MM.1S (cell line): ENCODE measurements around the gene CCDC63.
A peak's percentile ranks its signal among the peaks of the same experiment; 100 is the strongest.

Experiments
- DNase-seq: peaks from one replicate; pipeline ENCODE4 v3.0.0-alpha.2; 2015
- H2AFZ ChIP-seq: fragments of 300-600 bp; sonication (generic); 2 replicates; pipeline ENCODE4 v1.6.0; 2016; ENCODE audit warnings: antibody characterized with exemption, low read length
- H3F3A ChIP-seq: fragments of 300-600 bp; sonication (generic); 2 replicates; pipeline ENCODE4 v1.6.1; 2016; ENCODE audit warnings: mild to moderate bottlenecking, antibody characterized with exemption, low read length, moderate library complexity, mixed read lengths; ENCODE audit not compliant: insufficient read depth
- H3K27ac ChIP-seq: fragments of 300-600 bp; sonication (generic); 2 replicates; pipeline ENCODE4 v1.5.1; 2016; ENCODE audit warnings: mild to moderate bottlenecking, low read length
- H3K27me3 ChIP-seq: fragments of 300-600 bp; sonication (generic); replicated peaks from 2 replicates; pipeline ENCODE4 v1.6.0; 2016; ENCODE audit warnings: low read length; ENCODE audit not compliant: insufficient read depth
- H3K36me3 ChIP-seq: fragments of 300-600 bp; sonication (generic); replicated peaks from 2 replicates; pipeline ENCODE4 v1.6.1; 2016; ENCODE audit warnings: mild to moderate bottlenecking, low read length, mixed read lengths; ENCODE audit not compliant: insufficient read depth
- H3K4me1 ChIP-seq: fragments of 300-600 bp; sonication (generic); 2 replicates; pipeline ENCODE4 v1.6.1; 2016; ENCODE audit warnings: low read length, mixed read lengths
- H3K4me2 ChIP-seq: fragments of 300-600 bp; sonication (generic); 2 replicates; pipeline ENCODE4 v1.6.0; 2016; ENCODE audit warnings: low read depth, low read length
- H3K4me3 ChIP-seq: fragments of 300-600 bp; sonication (generic); 2 replicates; pipeline ENCODE4 v1.5.1; 2016; ENCODE audit warnings: low read length, mixed read lengths
- H3K79me2 ChIP-seq: fragments of 300-600 bp; sonication (generic); 2 replicates; pipeline ENCODE4 v1.6.1; 2016; ENCODE audit warnings: mixed run types, low read length, mixed read lengths
- H3K9ac ChIP-seq: fragments of 300-600 bp; sonication (generic); 2 replicates; pipeline ENCODE4 v1.6.1; 2016; ENCODE audit warnings: low read length, mixed read lengths
- H3K9me2 ChIP-seq: fragments of 300-600 bp; sonication (generic); replicated peaks from 2 replicates; pipeline ENCODE4 v1.6.1; 2016; ENCODE audit warnings: mild to moderate bottlenecking, low read length, mixed read lengths; ENCODE audit not compliant: insufficient read depth
- H3K9me3 ChIP-seq: fragments of 300-600 bp; sonication (generic); replicated peaks from 2 replicates; pipeline ENCODE4 v1.6.1; 2016; ENCODE audit warnings: mild to moderate bottlenecking, low read length, mixed read lengths; ENCODE audit not compliant: insufficient read depth
- H4K20me1 ChIP-seq: fragments of 300-600 bp; sonication (generic); 2 replicates; pipeline ENCODE4 v1.6.1; 2016; ENCODE audit warnings: mild to moderate bottlenecking, low read length, moderate library complexity, mixed read lengths; ENCODE audit not compliant: insufficient read depth
- EZH2 ChIP-seq: fragments of 300-600 bp; sonication (generic); optimal IDR thresholded peaks from 2 replicates; pipeline ENCODE3; 2017; ENCODE audit warnings: low read depth, mild to moderate bottlenecking, antibody characterized with exemption, low read length, mixed read lengths
- EZH2phosphoT487 ChIP-seq: fragments of 300-600 bp; sonication (generic); IDR thresholded peaks from 2 replicates; pipeline ENCODE4 v1.6.1; 2018; ENCODE audit warnings: antibody characterized with exemption, low read length
- TF ChIP-seq, protein P1 (sequence below): fragments of 300-600 bp; sonication (generic); IDR thresholded peaks from 2 replicates; pipeline ENCODE4 v1.5.1; 2016; ENCODE audit warnings: antibody characterized with exemption, low read length, mixed read lengths

The CCDC63 gene

DNA sequence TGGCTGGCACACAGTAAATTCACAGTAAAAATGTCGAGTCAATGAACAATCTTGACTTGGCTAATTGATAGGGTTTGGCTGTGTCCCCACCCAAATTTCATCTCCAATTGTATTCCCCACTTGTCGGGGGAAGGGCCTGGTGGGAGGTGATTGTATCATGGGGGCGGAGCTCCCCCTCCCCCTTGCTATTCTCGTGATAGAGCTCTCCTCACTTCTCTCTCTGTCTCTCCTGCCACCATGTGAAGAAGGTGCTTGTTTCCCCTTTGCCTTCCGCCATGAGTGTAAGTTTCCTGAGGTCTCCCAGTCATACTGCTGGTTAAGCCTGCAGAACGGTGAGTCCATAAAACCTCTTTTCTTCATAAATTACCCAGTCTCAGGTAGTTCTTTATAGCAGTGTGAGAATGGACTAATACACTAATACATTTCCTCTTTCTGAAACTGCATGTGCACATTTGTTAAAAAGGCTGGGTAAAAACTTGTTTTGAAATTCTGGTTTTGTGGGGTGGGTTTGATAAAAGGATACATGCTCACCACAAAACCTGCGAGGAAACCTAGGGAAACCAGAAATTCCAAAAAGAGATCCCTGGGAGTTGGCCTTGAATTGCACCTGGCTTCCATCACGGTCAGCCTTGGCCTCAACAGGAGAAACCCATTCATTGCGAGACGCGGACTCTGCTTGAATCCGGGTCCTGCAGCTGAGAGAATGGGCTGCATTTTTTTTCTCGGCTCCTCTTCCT, 89.7 kb downstream of the CCDC63 start:
- Histone ChIP-seq H3K4me2 (no peak overlapping the region), H3K4me1 (no peaks in the 10 kb centered on the region), H3K27ac (no peak overlapping the region), H3K79me2 (no peaks in the 10 kb centered on the region), H3F3A (no peaks in the 10 kb centered on the region), H3K36me3 (no peaks in the 10 kb centered on the region), H3K27me3 (no peaks in the 10 kb centered on the region), H2AFZ (no peak overlapping the region), H3K4me3 (no peak overlapping the region), H4K20me1 (no peaks in the 10 kb centered on the region), H3K9me2 (no peaks in the 10 kb centered on the region), H3K9ac (no peak overlapping the region), H3K9me3 (no peaks in the 10 kb centered on the region)
- no peak for TF ChIP-seq EZH2phosphoT487
- no peak for TF ChIP-seq EZH2
- TF ChIP-seq, protein P1, sequence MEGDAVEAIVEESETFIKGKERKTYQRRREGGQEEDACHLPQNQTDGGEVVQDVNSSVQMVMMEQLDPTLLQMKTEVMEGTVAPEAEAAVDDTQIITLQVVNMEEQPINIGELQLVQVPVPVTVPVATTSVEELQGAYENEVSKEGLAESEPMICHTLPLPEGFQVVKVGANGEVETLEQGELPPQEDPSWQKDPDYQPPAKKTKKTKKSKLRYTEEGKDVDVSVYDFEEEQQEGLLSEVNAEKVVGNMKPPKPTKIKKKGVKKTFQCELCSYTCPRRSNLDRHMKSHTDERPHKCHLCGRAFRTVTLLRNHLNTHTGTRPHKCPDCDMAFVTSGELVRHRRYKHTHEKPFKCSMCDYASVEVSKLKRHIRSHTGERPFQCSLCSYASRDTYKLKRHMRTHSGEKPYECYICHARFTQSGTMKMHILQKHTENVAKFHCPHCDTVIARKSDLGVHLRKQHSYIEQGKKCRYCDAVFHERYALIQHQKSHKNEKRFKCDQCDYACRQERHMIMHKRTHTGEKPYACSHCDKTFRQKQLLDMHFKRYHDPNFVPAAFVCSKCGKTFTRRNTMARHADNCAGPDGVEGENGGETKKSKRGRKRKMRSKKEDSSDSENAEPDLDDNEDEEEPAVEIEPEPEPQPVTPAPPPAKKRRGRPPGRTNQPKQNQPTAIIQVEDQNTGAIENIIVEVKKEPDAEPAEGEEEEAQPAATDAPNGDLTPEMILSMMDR: no peak
- DNase-seq: no peak

- Histone ChIP-seq H3K27me3 (no peaks in the 10 kb centered on the region), H3K9me2 (no peaks in the 10 kb centered on the region), H3K4me2 (peak overlapping the region; percentile 57; the same call in 1 of the 2 replicates), H3K36me3 (no peaks in the 10 kb centered on the region), H3K4me1 (no peaks in the 10 kb centered on the region), H3F3A (no peaks in the 10 kb centered on the region), H3K79me2 (no peaks in the 10 kb centered on the region), H3K9me3 (no peaks in the 10 kb centered on the region), H3K9ac (no peak overlapping the region), H3K27ac (no peak overlapping the region), H4K20me1 (no peaks in the 10 kb centered on the region), H3K4me3 (no peak overlapping the region; the same call in 1 of the 2 replicates), H2AFZ (peak overlapping the region; percentile 35; the same call in 1 of the 2 replicates)
- DNase-seq: peak; percentile 33
- TF ChIP-seq, protein P1: peak; percentile 71
- TF ChIP-seq EZH2phosphoT487: no peak
Observed at GRCh38 chr12:110937104-110937641, 90.4 kb downstream of the CCDC63 start.

- H3K9me3 ChIP-seq: no peaks in the 10 kb centered on the region
- no peaks in the 10 kb centered on the region for H3K27me3 ChIP-seq
- no peak overlapping the region for H3K27ac ChIP-seq
- H3K9ac ChIP-seq: no peak overlapping the region
- no peaks in the 10 kb centered on the region for H3F3A ChIP-seq
- no peak overlapping the region for H2AFZ ChIP-seq
- no peaks in the 10 kb centered on the region for H3K79me2 ChIP-seq
- TF ChIP-seq EZH2phosphoT487 (no peak), EZH2 (no peak)
- TF ChIP-seq, protein P1: no peak
- no peak overlapping the region for H3K4me2 ChIP-seq
- no peaks in the 10 kb centered on the region for H4K20me1 ChIP-seq
- no peaks in the 10 kb centered on the region for H3K4me1 ChIP-seq
- no peak overlapping the region for H3K4me3 ChIP-seq
- no peak for DNase-seq
- no peaks in the 10 kb centered on the region for H3K9me2 ChIP-seq
- no peaks in the 10 kb centered on the region for H3K36me3 ChIP-seq
Observed at GRCh38 chr12:110940296-110940695, 93.5 kb downstream of the CCDC63 start.
